Bronchial epithelial cell (primary cell): ENCODE results near the gene PRR36. TPM values are rescaled to one million over a fixed set of nuclear protein-coding genes. Genes with fewer than 3 reads are reported as not detected.
A peak's percentile ranks its signal among the peaks of the same experiment; 100 is the strongest.

ENCODE experiments used
- DNase-seq: peaks from one replicate; pipeline ENCODE4 v3.0.0-alpha.2; 2010; ENCODE audit warnings: low read depth
- FAIRE-seq: peaks from 2 replicates; lab custom pipeline; 2011; peaks lifted over from hg19 to GRCh38; lab: Jason Lieb, UNC
- H3K27me3 ChIP-seq: 2 replicates; pipeline ENCODE4 v1.5.1; 2011; ENCODE audit warnings: low read length; ENCODE audit not compliant: control insufficient read depth, insufficient read depth
- H3K36me3 ChIP-seq: 2 replicates; pipeline ENCODE4 v1.5.1; 2011; ENCODE audit warnings: low read length; ENCODE audit not compliant: control insufficient read depth, insufficient read depth
- H3K4me3 ChIP-seq: 2 replicates; pipeline ENCODE4 v1.5.1; 2011; ENCODE audit warnings: mild to moderate bottlenecking, low read depth, low read length, control low read depth
- total RNA-seq: library from RNA; depleted of rRNA; stranded (reverse); fragments of >200 nt; gene quantifications from 2 replicates; pipeline ENCODE4 v1.2.1, GENCODE V29; 2014
- TF ChIP-seq, protein P1 (sequence below): IDR thresholded peaks from 2 replicates; pipeline ENCODE4 v1.5.1; 2011; ENCODE audit warnings: mild to moderate bottlenecking, moderate library complexity, low read length, control low read depth, inconsistent platforms; ENCODE audit not compliant: insufficient read depth, severe bottlenecking

The PRR36 gene
- total RNA-seq = 0.13 TPM in 1 of 2 replicates, not detected in the other

DNA sequence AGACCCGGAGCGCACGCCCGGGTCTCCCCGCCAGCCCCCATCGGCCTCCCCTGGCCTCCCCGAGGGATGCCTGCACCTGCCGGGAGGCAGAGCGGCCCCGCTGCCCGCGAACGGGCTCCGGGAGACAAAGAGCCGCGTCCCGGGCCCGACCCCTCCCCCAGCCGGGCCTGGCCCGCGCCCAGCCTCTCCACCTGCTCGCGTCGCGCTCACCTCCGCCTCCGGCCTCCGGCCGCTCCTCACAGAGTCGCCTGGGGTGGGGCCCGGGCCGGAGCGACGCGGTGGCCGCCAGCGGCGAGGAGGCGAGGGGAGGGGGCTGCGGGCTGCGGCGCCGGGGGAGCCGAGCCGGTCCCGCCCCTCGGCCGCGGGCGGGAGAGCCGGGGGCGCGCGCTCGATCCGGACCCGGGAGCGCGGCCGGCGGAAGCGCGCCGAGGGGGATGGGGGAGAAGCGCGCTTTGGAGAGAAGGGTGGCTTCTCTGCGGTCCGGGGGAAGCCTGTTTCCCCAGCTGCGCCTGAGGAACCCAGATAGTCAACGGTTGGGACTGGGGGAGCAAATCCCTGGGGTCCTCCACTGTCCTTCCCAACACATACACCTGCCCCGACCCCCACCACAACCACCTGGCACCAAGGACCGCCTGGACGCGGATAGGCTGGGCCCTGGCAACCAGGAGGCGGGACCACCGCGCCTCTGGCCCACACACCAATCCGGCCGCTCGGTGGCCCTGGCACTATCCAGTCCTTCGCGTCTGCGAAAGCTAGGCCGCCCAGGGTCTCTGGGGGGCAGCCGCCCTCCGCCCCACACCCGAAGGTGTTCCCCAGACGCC lies at the start of gene PRR36:
Gene PRR36 (minus strand): TSS at position 315 of the 821 bp plus-strand sequence. CDS start 701 bp downstream, outside the sequence.
- FAIRE-seq (no peak), DNase-seq (no peak)
- H3K4me3 ChIP-seq = peak within 1 kb of the TSS; percentile 10

DNA sequence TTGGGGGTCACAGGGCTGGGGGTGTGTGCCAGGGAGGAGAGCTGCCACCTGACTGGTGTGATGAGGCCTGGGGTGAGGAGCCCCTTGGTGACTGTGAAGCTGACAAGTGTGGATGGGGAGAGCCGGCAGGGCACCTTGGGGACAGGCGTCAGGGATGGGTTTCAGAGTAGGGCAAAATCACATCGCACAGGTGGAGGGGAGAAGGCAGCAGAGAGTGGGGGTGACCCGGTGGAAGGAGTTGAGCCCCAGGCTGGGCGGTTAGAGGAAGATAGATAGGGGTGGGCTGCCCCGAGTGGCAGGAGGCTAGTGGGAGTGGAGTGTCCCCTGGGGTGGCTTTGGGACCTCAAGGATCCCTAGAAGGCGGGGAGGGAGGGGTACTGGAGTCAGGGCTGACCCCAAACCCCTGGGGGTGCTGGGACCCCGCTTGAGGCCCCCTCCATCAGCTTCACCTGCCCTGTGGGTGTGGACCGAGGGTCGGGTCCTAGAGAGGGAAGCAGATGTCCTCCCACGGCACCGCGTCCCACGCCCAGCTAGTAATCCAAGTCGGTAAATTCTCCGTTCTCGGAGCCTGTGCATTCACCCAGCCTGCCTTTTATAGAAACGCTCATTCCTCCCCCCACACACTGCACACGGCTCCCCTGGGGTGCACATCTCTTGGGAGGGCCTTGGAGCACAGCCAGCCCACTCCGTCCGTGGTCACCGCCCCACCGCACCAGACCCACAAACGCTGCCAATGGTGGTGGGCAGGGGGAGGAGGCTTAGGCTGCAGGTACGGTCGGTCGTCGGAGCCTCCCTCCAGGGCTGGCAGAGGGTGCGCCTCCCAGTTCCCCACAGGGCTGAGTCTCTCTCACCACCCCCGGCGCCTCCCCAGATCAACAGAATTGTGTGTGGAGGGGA lies 49.4 kb upstream of the PRR36 start:
- TF ChIP-seq, protein P1, sequence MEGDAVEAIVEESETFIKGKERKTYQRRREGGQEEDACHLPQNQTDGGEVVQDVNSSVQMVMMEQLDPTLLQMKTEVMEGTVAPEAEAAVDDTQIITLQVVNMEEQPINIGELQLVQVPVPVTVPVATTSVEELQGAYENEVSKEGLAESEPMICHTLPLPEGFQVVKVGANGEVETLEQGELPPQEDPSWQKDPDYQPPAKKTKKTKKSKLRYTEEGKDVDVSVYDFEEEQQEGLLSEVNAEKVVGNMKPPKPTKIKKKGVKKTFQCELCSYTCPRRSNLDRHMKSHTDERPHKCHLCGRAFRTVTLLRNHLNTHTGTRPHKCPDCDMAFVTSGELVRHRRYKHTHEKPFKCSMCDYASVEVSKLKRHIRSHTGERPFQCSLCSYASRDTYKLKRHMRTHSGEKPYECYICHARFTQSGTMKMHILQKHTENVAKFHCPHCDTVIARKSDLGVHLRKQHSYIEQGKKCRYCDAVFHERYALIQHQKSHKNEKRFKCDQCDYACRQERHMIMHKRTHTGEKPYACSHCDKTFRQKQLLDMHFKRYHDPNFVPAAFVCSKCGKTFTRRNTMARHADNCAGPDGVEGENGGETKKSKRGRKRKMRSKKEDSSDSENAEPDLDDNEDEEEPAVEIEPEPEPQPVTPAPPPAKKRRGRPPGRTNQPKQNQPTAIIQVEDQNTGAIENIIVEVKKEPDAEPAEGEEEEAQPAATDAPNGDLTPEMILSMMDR = no peak
- Histone ChIP-seq H3K4me3 (no peak overlapping the region), H3K27me3 (no peaks in the 10 kb centered on the region), H3K36me3 (peaks cover 10% of the 10 kb centered on the region)
- DNase-seq (no peak), FAIRE-seq (no peak)

More for the DNA sequence above, at the start of gene PRR36:
- TF ChIP-seq, protein P1 = no peak
- Histone ChIP-seq H3K27me3 (peaks cover 11% of the 10 kb centered on the region), H3K36me3 (no peaks in the 10 kb centered on the region)

DNA sequence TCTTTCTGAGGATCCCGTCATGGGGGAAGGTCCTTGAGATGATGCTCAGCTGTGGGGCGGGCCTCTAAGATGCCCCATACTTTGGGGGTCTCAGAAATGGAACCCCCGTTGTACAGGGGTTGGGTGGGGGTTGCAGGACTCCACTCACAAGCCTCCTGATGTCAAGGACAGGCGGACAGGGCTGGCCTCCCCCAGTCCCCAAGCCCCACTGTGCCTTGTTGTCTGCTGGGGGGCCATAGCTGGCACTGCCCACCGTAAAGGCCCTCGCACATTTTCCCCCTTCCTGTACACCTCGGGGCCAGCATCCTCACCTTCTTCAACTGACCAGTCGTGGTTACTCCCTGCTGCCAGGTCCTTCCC lies 48.6 kb upstream of the PRR36 start:
- H3K36me3 ChIP-seq = peaks cover 10% of the 10 kb centered on the region
- DNase-seq (no peak), FAIRE-seq (no peak)
- TF ChIP-seq, protein P1 = no peak
- H3K4me3 ChIP-seq = no peak overlapping the region
- H3K27me3 ChIP-seq = no peaks in the 10 kb centered on the region

DNA sequence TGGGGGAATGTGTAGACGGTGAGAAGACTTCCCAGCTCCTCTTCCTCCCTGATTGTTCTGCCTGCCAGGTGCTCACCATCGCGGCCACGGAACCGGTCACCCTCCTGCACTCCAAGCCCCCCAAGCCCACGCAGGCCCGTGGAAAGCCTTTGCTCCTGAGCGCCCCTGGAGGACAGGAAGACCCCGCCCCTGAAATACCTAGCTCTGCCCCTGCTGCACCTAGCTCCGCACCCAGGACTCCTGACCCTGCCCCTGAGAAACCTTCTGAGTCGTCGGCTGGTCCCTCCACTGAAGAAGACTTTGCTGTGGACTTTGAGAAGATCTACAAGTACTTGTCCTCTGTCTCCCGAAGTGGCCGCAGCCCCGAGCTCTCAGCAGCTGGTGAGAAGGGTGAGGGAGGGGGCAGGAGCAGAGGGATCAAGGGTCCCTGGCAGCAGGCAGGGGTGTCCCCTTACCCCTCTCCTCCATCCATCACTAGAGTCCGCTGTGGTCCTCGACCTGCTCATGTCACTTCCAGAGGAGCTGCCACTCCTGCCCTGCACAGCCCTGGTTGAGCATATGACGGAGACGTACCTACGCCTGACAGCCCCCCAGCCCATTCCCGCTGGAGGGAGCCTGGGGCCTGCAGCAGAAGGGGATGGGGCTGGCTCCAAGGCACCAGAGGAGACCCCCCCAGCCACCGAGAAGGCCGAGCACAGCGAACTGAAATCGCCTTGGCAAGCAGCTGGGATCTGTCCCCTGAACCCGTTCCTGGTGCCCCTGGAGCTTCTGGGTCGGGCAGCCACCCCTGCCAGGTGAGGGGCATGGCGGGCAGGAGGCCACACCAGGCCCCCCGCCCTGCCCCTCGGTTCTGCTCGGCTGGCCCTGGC lies 48.0 kb upstream of the PRR36 start:
- FAIRE-seq = no peak
- TF ChIP-seq, protein P1 = no peak
- Histone ChIP-seq H3K4me3 (no peak overlapping the region), H3K27me3 (no peaks in the 10 kb centered on the region), H3K36me3 (peaks cover 10% of the 10 kb centered on the region)
- no peak for DNase-seq

DNA sequence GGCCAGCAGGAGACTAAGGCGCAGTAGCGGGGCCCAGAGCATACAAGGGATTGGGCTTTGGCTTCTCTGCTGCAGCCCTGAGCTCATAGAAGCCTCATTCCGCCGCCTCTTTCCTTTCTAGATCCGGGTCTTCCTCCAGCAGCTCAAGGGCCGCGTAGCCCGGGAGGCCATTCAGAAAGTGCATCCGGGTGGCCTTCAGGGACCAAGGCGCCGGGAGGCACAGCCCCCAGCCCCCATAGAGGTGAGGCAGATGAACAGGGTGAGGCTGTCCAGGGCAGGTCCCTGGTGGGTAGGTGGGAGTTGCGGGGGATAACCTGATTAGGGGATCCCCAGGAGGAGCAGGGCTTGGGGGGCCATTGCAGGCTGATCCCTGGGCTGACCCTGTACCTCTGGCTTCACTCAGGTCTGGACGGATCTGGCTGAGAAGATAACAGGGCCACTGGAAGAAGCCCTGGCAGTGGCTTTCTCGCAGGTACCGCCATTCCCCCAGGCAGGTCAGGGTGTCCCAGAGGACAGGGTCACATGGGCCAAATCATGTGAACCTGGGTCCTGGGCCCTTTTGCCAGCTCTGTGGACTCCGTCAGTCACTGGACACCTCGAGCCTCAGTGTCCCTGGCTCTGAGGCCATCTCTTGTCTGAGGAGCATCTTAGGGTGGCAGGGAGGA lies 47.2 kb upstream of the PRR36 start:
- TF ChIP-seq, protein P1 = no peak
- no peak for DNase-seq
- FAIRE-seq = no peak
- no peaks in the 10 kb centered on the region for H3K27me3 ChIP-seq
- peaks cover 6% of the 10 kb centered on the region for H3K36me3 ChIP-seq
- peak overlapping the region; percentile 40 for H3K4me3 ChIP-seq
